Fibroblast of skin of left quadriceps (primary cell): Measurements from ENCODE around the gene HLA-E.
"Not testable (repeated sequence)": the region's sequence is repeated elsewhere in the genome, so short reads cannot be mapped to it uniquely, and the experiment has no call there.

ENCODE experiments used
- DNase-seq, 2 experiments: peaks; one replicate each; pipeline ENCODE4 v3.0.0-alpha.2; 2013; ENCODE audit warnings: low read depth in 2 of 2

Gene HLA-E

DNA sequence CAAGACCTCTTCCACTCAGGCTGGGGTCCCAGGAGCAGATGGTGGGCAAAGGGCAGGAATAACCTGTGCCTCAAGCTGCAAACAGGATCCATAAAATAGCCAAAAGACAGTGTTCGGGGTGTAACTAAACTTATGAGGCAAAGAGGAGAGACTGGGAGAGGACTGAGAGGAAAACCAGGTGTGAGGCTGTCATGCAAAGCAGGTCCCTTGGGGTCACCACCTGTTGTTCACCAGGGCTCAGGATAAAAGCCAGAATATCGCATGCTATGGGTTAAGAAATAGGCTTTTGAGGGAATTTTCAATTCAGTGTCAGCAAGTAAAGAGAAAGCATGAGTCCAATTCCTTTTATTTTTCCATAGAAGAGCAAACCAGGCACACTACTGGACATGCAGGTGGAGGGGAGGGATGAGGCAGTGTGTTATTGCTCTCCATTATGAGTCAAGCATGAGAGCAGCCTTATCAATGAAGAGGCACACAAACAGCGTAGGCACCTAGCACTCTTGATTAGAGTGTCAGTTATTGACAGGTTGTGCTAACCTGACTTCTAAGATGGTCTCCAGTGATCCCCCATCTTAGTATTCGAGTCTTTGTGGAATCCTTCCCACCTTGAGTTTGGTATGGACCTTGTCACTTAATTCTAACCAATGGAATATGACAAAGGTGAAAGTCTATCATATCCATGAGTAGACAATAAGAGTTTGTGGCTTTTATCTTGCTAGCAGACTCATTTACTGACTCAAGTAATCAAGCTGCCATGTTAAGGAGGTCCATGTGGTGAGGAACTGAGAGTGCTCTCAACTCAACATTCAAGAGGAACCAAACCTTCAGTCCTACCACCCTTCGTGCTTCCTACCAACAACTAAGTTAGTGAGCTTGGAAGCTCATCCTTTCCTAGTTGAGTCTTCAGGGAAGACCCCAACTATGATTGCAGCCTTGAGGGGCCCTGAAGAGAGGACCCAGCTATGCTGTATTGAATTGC lies 18.8 kb downstream of the HLA-E start:
- DNase-seq = no peak

DNA sequence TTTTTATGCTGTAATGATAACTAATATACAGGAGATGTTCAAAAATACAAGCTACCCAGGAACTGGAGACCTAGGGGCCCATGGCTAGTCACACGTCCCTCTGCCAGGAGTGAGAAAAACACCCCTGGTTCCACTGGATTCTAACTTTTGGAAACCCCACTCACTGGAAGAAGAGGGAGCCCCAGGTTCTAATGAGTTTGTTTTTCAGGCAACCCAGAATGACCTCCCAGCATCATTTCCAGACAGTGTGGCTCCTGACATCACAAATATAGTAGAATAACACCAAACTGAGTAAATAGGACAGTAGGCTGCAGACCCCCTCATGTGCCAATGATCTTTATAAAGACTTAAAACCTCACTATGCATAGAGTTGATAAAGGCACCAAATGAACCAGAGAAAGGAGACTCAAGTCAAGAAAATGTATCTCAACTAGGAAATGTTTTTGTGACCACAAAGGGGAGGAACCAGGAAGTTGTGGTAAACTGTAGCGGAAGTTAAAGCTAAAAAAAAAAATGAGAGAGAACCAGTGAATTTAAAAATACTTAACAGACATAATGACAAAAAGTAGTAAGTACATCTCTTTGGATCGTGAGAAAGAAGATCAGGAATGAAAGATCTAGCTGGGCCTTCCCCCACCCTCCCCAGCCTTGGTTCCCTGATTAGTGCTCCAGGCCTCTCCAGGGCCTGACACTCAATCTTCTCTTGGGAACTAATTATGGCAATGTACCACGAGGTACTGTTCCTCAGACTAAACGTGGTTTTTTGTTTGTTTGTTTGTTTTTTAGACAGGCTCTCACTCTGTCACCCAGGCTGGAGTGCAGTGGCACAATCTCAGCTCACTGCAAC lies 19.8 kb downstream of the HLA-E start:
- no peak for DNase-seq

DNA sequence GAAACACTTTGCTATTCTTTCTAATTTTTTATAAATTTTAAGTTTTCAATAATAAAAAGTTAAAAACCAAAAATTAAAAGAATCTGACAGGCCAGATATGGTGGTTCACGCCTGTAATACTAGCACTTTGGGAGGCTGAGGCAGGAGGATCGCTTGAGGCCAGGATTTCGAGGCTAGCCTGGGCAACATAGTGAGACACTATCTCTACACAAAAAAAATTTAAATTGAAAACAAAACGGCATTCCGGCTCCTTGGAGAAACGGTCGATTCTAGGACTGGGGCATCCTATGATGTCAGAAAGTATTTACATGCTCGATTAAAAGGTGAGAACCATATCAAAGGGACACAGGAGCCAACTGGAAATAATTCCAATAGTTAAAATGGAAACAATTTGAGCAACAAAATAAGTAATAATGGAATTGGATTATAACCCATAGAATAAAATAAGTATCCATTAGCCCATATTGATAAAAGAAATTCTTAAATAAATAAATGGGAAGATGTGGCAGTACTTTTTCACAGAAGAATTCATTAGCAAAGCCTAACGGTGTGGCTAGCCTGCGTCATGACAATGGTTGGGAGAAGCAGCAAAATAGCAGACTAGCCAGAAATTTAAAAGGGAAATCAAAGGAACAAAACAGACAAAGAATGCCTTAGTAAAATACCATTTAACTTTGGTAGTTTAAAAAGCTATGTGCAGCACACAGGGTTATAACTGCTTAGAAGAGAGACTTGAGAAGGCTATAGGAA lies 21.3 kb downstream of the HLA-E start:
- DNase-seq = no peak

DNA sequence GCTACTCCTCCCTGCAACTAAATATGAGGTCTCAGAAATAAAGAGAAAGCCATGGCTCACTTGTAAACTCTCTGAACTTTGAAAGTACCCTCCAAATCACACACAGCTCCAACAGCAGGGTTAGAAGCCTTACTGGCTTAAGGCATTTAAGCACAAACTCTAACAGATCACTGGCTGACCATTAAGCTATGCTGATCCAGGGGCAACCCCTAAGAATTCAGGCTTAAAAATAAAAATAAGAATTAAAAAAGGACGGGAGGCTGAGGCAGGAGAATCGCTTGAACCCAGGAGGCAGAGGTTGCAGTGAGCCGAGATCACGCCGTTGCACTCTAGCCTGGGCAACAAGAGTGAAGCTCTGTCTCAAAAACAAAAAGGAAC lies 21.8 kb downstream of the HLA-E start:
- DNase-seq = no peak

DNA sequence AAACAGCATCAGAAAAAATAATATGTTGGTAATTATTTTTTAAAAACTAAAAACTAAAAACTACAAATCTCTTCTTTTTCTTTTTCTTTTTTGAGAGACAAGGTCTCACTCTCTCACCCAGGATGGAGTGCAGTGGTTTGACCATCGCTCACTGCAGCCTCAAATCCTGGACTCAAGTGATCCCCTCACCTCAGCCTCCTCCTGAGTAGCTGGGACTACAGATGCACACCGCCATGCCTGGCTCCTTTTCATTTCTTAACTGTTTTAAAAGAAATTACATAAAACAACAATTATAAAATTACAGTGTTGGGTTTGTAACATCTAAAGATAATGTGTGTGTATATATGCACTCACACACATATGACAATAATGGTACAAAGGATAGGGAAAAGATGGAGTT lies 24.1 kb downstream of the HLA-E start:
- DNase-seq = no peak

DNA sequence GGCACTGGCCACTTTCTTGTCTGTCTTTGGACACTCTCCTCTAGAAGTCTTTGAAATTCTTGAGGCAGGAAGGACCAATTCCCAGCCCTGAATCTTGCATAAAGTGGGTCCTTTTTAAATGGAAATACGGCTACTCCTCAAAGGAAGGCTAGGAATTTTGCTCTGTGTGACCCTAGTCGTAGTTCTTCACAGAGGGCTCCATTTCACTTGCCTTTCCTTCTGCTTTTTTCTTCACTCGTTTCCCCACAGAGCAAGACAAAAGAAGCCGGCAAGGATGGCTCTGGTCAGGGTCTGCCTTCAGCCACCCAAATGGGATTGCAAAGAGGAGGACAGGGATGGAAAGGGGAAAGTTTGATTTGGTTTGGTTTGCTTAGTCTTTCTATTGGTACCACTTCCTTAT lies 25.8 kb downstream of the HLA-E start:
- no peak for DNase-seq

DNA sequence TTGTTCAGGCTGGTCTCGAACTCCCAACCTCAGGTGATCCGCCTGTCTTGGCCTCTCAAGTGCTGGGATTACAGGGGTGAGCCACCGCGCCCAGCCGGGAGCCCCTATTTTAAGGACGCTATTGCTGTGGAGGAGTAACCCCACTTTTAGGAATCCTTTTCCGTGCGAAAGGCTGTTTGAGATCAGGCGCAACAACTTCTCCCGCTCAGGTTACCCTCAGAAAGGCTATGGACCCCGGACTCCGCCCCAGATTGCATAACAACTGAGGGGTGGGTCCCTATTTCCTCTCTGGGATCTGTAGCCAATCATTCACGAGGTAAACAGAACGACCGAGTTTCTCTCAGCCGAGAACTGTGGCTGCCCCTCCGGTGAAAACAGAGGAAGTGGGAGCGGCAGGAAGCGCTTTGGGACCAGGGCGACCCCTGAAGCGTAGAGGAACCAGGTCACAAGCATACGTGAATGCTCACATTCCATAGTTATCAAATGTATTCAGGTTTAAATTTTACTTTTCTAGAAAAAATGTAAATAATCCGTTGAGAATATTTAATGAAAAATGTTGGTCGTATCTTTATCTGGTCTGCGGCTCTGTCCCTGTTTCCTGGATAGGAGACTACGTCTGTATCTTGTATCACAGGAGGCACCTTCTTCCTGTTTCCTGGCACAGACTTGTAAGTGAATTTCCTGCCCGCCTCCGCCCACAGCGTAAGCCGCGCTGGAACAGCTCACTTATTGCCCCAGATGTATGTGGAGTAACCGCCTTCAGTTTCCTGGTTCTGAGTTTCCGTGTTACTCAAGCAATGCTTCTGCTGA lies 26.8 kb downstream of the HLA-E start:
- DNase-seq = peak; percentile 82 to 86

DNA sequence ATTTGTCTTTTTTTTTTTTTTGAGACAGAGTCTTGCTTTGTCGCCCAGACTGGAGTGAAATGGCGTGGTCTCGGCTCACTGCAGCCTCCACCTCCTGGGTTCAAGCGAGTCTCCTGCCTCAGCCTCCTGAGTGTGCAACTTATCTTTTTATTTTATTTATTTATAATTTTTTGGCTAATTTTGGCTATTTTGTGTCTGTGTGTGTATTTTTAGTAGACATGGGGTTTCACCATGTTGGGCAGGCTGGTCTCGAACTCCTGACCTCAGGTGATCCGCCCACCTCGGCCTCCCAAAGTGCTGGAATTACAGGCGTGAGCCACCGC lies 27.4 kb downstream of the HLA-E start:
- DNase-seq = not testable (repeated sequence)

DNA sequence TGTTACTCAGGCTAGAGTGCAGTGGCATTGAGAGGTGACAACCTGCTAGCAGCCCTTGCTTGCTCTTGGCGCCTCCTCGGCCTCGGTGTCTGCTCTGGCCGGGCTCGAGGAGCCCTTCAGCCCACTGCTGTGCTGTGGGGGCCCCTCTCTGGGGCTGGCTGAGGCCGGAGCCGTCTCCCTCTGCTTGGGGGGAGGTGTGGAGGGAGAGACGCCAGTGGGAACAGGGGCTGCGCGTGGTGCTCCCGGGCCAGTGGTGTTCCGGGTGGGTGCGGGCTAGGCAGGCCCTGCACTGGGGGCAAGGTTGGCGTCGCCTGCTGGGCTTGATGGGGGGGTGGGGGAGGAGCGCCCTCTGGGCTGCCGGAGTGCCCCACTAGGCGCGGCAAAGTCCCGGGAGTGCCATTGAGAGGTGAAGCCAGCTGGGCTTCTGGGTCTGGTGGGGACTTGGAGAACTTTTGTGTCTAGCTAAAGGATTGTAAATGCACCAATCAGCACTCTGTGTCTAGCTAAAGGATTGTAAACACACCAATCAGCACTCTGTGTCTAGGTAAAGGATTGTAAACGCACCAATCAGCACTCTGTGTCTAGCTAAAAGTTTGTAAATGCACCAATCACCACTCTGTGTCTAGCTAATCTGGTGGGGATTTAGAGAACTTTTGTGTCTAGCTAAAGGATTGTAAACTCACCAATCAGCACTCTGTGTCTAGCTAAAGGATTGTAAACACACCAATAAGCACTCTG lies 28.6 kb downstream of the HLA-E start:
- DNase-seq = not testable (repeated sequence)

DNA sequence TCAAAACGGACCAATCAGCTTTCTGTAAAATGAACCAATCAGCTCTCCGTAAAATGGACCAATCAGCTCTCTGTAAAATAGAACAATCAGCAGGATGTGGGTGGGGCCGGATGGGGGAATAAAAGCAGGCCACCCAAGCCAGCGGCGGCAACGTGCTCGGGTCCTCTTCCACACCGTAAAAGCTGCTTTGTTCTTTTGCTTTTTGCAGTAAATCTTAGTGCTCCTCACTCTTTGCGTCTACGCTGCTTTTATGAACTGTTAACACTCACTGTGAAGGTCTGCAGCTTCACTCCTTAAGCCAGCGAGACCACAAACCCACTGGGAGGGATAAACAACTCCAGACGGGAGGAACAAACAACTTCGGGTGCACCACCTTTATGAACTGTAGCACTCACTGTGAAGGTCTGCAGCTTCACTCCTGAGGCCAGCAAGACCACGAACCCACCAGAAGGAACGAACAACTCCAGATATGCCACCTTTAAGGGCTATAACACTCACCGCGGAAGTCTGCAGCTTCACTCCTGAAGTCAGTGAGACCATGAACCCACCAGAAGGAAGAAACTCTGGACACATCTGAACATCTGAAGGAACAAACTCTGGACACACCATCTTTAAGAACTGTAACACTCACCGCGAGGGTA lies 29.3 kb downstream of the HLA-E start:
- DNase-seq = not testable (repeated sequence)

DNA sequence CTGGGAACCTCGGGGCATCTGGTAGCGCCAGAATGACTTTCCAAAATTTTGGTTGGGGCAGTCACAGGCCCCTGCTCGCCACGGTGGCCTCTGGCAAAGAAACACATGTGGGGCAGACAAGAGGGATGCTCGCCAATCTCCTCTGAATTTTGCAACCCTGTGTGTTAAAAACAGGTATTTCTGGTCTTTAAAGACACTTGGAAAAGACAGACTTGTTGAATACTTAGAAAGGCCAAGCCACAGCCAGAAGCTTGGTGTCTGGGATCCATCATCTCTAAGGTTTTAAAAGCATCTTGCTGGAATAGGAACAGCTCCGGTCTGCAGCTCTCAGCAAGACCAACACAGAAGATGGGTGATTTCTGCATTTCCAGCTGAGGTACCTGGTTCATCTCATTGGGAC lies 31.2 kb downstream of the HLA-E start:
- DNase-seq = no peak

DNA sequence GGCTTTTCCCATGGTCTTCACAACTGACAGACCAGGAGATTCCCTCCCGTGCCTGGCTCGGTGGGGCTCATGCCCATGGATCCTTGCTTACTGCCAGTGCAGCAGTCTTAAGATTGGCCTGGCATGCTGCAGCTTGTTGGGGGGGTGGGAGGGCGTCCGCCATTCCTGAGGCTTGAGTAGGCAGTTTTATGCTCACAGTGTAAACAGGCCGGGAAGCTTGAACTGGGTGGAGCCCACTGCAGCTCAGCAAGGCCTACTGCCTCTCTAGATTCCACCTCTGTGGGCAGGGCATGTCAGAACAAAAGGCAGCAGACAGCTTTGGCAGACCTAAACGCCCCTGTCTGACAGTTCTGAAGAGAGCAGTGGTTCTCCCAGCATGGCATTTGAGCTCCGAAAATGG lies 31.8 kb downstream of the HLA-E start:
- DNase-seq = not testable (repeated sequence)

DNA sequence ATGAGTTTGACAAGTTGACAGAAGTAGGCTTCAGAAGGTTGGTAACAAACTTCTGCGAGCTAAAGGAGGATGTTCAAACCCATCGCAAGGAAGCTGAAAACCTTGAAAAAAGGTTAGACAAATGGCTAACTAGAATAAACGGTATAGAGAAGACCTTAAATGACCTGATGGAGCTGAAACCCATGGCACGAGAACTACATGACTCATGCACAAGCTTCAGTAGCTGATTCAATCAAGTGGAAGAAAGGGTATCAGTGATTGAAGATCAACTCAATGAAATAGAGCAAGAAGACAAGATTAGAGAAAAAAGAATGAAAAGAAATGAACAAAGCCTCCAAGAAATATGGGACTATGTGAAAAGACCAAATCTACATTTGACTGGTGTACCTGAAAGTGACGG lies 32.6 kb downstream of the HLA-E start:
- DNase-seq = not testable (repeated sequence)

DNA sequence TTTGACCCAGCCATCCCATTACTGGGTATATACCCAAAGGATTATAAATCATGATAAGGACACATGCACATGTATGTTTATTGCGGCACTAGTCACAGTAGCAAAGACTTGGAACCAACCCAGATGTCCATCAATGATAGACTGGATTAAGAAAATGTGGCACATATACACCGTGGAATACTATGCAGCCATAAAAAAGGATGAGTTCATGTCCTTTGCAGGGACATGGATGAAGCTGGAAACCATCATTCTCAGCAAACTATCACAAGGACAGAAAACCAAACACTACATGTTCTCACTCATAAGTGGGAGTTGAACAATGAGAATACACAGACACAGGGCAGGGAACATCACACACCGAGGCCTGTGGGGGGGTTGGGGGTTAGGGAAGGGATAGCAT lies 37.1 kb downstream of the HLA-E start:
- DNase-seq = not testable (repeated sequence)

DNA sequence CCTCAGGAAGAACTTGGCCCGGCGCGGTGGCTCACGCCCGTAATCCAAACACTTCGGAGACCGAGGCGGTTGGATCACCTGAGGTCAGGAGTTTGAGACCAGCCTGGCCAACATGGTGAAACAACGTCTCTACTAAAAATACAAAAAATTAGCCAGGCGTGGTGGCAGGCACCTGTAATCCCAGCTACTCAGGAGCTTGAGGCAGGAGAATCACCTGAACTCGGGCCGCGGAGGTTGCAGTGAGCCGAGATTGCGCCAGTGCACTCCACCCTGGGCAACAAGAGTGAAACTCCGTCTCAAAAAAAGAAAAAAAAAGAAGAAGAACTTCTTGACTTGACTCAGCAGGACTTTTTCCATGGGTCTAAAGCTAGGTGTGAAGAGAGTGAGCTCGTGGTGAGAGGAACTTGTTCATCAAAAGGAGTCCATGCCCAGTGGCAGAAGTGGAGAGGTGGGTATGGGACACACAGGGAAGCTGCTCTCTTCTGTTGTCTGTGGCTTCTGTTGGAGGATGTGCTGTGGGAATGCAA lies 40.1 kb downstream of the HLA-E start:
- not testable (repeated sequence) for DNase-seq

DNA sequence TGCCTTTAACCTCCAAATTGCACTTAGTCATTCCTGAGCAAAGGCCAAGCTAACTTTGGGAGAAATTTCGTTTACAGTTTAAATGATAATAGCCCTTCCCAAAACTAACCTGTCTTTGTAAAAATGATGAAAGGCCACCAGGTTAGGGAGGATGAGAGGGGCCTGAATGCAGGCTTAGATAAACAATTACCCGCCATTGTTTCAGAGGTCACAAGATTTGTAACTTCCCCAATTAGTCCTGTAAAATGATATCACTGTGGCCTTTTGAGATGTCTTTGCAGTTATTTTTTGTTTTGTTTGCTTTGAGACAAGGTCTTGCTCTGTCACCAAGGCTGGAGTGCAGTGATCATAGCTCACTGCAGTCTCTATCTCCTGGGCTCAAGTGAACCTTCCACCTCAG lies 40.7 kb downstream of the HLA-E start:
- no peak for DNase-seq

DNA sequence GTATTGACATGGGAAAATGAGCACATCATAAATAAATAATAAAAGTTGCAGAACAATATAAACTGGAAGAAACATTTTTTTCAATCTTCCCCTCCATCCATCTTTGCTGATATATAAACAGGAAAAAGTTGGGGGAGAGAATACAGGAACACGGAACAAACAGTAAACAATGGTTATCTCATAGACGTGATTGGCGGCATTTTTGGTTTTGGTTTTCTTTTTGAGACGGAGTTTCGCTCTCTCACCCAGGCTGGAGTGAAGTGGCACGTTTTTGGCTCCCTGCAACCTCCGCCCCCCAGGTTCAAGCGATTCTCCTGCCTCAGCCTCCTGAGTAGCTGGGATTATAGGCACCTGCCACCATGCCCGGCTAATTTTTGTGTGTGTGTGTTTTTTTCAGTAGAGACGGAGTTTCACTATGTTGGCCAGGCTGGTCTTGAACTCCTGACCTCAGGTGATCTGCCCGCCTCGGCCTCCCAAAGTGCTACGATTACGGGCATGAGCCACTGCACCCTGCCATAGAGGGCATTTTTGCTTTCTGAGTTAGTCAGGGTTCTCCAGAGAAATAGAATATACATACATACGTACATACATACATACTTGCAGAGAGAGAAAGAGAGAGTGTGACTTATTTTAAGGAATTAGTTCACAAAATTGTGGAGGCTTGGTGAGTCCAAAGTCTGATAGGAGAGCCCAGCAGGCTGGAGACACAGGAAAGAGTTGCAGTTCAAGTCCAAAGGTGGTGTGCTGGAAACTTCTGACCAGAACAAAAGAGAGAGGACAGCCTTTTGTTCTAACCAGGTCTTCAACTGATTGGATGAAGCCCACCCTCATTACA lies 44.4 kb downstream of the HLA-E start:
- DNase-seq = no peak

DNA sequence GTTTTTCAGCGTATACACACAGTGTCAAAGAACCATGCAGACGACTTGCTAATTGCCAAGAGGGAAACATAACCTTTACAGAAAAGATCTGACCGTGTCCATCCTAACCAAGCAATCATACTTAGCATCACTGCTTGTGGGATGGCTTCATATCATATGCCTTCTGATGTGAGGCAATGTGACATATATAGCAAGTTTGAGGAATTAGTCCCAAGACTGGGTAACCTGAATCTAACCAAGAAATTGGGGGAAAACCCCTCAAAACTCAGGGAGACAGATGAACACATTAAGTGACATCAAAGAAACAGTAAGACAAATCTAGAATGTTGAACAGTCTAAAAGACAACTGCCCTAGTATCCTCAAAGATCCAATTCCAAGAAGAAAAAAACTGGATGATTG lies 48.6 kb downstream of the HLA-E start:
- DNase-seq = no peak
